ENCODE data around the gene CD300A. TPM values are rescaled to one million over a fixed set of nuclear protein-coding genes. Genes with fewer than 3 reads are reported as not detected.

Gene CD300A
- total and polyA plus RNA-seq, 2 of the 4 experiments (the other 2 are of a cell fraction): not detected

- TF ChIP-seq, protein P1, sequence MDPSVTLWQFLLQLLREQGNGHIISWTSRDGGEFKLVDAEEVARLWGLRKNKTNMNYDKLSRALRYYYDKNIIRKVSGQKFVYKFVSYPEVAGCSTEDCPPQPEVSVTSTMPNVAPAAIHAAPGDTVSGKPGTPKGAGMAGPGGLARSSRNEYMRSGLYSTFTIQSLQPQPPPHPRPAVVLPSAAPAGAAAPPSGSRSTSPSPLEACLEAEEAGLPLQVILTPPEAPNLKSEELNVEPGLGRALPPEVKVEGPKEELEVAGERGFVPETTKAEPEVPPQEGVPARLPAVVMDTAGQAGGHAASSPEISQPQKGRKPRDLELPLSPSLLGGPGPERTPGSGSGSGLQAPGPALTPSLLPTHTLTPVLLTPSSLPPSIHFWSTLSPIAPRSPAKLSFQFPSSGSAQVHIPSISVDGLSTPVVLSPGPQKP (IDR thresholded peaks at IDR 0.05; ENCODE audit: borderline replicate concordance, low read depth, low read length): no peak
- TF ChIP-seq, protein P2, sequence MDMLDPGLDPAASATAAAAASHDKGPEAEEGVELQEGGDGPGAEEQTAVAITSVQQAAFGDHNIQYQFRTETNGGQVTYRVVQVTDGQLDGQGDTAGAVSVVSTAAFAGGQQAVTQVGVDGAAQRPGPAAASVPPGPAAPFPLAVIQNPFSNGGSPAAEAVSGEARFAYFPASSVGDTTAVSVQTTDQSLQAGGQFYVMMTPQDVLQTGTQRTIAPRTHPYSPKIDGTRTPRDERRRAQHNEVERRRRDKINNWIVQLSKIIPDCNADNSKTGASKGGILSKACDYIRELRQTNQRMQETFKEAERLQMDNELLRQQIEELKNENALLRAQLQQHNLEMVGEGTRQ (IDR thresholded peaks at IDR 0.05; ENCODE audit: low read depth, low read length): no peak
- TF ChIP-seq MAFK (IDR thresholded peaks at IDR 0.05; ENCODE audit: low read depth, low read length) (peak; percentile 60), MXI1 (IDR thresholded peaks at IDR 0.05; ENCODE audit: borderline replicate concordance, low read depth, low read length) (no peak), CHD1 (IDR thresholded peaks at IDR 0.05; ENCODE audit: low read depth, low read length) (no peak), CTCF (conservative IDR thresholded peaks at IDR 0.05; ENCODE audit: low read depth, low read length) (no peak), RAD21 (IDR thresholded peaks at IDR 0.05; ENCODE audit: low read length) (no peak), NFE2L2 (IDR thresholded peaks at IDR 0.05; ENCODE audit: low read depth, low read length) (no peak)
- dilution Hi-C loops (cut with HindIII; ENCODE audit: low sequenced_read_pairs, unreplicated experiment) (no loop called here), intact Hi-C loops (cut with micrococcal nuclease) (no loop called here), in situ Hi-C loops (cut with MboI; ENCODE audit: low sequenced_read_pairs) (no loop called here)
- Histone ChIP-seq H2AK5ac (ENCODE audit: low read depth, low read length) (no peak overlapping the region), H3K4me3 (ENCODE audit: insufficient read depth, low read depth, low read length) (no peak overlapping the region), H2BK120ac (ENCODE audit: low read depth, low read length) (no peak overlapping the region), H2BK20ac (ENCODE audit: low read depth, low read length) (no peak overlapping the region), H3K27me3 (ENCODE audit: control insufficient read depth, insufficient read depth, low read length) (no peaks in the 10 kb centered on the region), H3K79me1 (ENCODE audit: low read depth in 1 of 2, low read length in 2 of 2) (no peaks in the 10 kb centered on the region), H4K5ac (ENCODE audit: low read depth, low read length) (no peak overlapping the region), H3K14ac (replicated peaks; ENCODE audit: low read depth, low read length) (no peak overlapping the region), H4K20me1 (ENCODE audit: insufficient read depth, low read length) (no peaks in the 10 kb centered on the region), H3K56ac (ENCODE audit: extremely low read depth, insufficient read depth, low read length) (no peak overlapping the region), H3K4me2 (ENCODE audit: low read depth, low read length) (no peak overlapping the region), H4K91ac (ENCODE audit: insufficient read depth, low read depth, low read length) (no peak overlapping the region), H3K23ac (ENCODE audit: low read depth, low read length) (no peak overlapping the region), H3K27ac (ENCODE audit: insufficient read depth, low read length) (no peak overlapping the region), H4K8ac (ENCODE audit: low read depth in 2 of 2, low read length in 2 of 2) (no peak overlapping the region), H2AK9ac (replicated peaks; ENCODE audit: low read depth, low read length, poor library complexity) (no peak overlapping the region), H3K9ac (ENCODE audit: low read depth, low read length) (no peak overlapping the region), H3K9me3 (ENCODE audit: control insufficient read depth, insufficient read depth, low read length) (peaks cover 20% of the 10 kb centered on the region), H3K4me1 (ENCODE audit: control insufficient read depth, insufficient read depth, low read length) (no peaks in the 10 kb centered on the region), H3K18ac (ENCODE audit: low read depth, low read length) (no peak overlapping the region), H2BK5ac (ENCODE audit: low read depth, low read length, poor library complexity, severe bottlenecking) (no peak overlapping the region), H2AFZ (replicated peaks; ENCODE audit: low read length, poor library complexity) (no peak overlapping the region), H2BK15ac (ENCODE audit: low read depth, low read length) (no peak overlapping the region), H3K4ac (ENCODE audit: low read depth, low read length) (no peak overlapping the region), H3K36me3 (ENCODE audit: control insufficient read depth, insufficient read depth, low read length) (no peaks in the 10 kb centered on the region), H3K9me1 (ENCODE audit: insufficient read depth, low read length) (no peaks in the 10 kb centered on the region)
- no peak for ATAC-seq (ENCODE audit: low read depth)
- no TSS peak for BruUV-seq (replicated peaks)
- CTCF ChIA-PET: no interaction called here
- no CpG with 5 or more reads among the region's 7 CpGs for WGBS, 2 experiments (ENCODE audit: extremely low coverage in 2 of 2, insufficient read length in 1 of 2)
- no peak for DNase-seq
- POLR2A ChIA-PET (ENCODE audit: unreplicated experiment): no interaction called here
Measured at GRCh38 chr17:74424117-74424516, 42.3 kb upstream of the CD300A start.

Measured in IMR-90 (cell line).